ENCODE measurements around the gene PGLYRP2. TPM values are rescaled to one million over a fixed set of nuclear protein-coding genes. Genes with fewer than 3 reads are reported as not detected.
A peak's percentile ranks its signal among the peaks of the same experiment; 100 is the strongest.

PGLYRP2 gene
- total and polyA plus RNA-seq, 4 donors, result 0.10 TPM; not detected in 3

GRCh38 chr19:15427350-15427700, 52.0 kb downstream of the PGLYRP2 start:
- 97 to 98% methylated on average over 25 of the region's 25 CpGs for WGBS, 2 donors
- Histone ChIP-seq H3K9ac (ENCODE audit: insufficient read depth in 1 of 2, low read length in 2 of 2) (no peak overlapping the region), H3K36me3 (ENCODE audit: control insufficient read depth in 4 of 4, insufficient read depth in 4 of 4, low read length in 4 of 4) (peaks cover 11 to 67% (median 42%) of the 10 kb centered on the region in 4 donors), H3K27ac (ENCODE audit: low read depth in 1 of 2, low read length in 1 of 2) (no peak overlapping the region), H3K4me3 (no peak overlapping the region), H3K4me1 (ENCODE audit: control insufficient read depth in 5 of 5, insufficient read depth in 5 of 5, low read length in 5 of 5) (peaks cover 2 to 27% (median 13%) of the 10 kb centered on the region in 5 donors), H3K27me3 (ENCODE audit: control insufficient read depth in 3 of 3, insufficient read depth in 3 of 3, low read length in 2 of 3) (no peaks in the 10 kb centered on the region), H3K9me3 (ENCODE audit: control insufficient read depth in 4 of 4, insufficient read depth in 3 of 4, low read length in 3 of 4) (peaks cover 0 to 2% (median 0%) of the 10 kb centered on the region in 4 donors)
- ATAC-seq (ENCODE audit: insufficient read depth, low FRiP score), result no peak
- no peak for DNase-seq
- TF ChIP-seq, protein P1, sequence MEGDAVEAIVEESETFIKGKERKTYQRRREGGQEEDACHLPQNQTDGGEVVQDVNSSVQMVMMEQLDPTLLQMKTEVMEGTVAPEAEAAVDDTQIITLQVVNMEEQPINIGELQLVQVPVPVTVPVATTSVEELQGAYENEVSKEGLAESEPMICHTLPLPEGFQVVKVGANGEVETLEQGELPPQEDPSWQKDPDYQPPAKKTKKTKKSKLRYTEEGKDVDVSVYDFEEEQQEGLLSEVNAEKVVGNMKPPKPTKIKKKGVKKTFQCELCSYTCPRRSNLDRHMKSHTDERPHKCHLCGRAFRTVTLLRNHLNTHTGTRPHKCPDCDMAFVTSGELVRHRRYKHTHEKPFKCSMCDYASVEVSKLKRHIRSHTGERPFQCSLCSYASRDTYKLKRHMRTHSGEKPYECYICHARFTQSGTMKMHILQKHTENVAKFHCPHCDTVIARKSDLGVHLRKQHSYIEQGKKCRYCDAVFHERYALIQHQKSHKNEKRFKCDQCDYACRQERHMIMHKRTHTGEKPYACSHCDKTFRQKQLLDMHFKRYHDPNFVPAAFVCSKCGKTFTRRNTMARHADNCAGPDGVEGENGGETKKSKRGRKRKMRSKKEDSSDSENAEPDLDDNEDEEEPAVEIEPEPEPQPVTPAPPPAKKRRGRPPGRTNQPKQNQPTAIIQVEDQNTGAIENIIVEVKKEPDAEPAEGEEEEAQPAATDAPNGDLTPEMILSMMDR (IDR thresholded peaks at IDR 0.05; ENCODE audit: control extremely low read depth, extremely low read depth), result no peak

DNA sequence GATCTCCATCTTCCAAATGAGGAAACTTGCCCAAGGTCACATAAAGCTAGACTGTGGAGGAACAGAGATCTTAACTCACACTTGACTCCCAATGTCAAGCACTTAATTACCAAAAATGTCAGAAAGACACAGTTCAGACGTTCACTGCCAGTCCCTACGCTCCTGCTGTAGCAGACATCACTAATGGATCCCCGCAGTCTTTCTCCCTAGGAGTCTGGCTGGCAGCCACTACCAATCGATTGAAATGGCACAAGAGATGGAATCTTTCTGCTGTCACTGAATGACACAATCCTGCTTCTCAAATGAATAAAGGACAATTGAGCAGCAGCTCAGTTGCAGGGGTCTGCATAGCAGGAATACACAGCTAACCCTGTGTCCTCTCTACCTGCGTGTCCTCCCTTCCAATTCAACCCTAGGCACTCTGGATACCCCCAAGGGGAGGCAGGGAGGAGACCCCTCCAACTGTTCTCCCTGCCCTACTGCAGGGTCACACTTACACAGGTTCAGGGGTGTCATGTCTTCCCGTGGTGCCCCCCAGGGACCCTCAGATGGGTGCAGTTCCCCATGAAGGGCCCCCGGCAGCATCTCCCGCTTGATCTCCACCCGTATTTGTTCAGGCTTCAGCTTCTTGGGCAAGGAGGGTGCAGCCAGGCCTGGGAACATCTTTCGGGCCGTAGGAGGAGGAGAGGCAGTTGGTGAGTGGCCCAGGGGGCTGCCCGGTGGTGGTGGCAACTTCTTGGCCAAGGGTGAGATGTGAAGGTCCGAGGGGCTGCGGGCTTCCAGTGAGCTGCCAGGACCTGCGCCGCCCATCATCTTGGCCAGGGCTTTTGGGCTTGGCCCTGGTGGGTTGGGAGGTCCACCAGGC, 52.6 kb downstream of the PGLYRP2 start:
- peaks cover 0 to 2% (median 0%) of the 10 kb centered on the region in 4 donors for H3K9me3 ChIP-seq (ENCODE audit: control insufficient read depth in 4 of 4, insufficient read depth in 3 of 4, low read length in 3 of 4)
- H3K27ac ChIP-seq (ENCODE audit: low read depth in 1 of 2, low read length in 1 of 2), result no peak overlapping the region
- 88 to 92% methylated on average over 16 of the region's 16 CpGs for WGBS, 2 donors
- no peak for ATAC-seq (ENCODE audit: insufficient read depth, low FRiP score)
- TF ChIP-seq, protein P1 (IDR thresholded peaks at IDR 0.05; ENCODE audit: control extremely low read depth, extremely low read depth), result no peak
- H3K27me3 ChIP-seq (ENCODE audit: control insufficient read depth in 3 of 3, insufficient read depth in 3 of 3, low read length in 2 of 3), result no peaks in the 10 kb centered on the region
- peak in 1 of 3 donors; percentile 7 for DNase-seq
- H3K4me1 ChIP-seq (ENCODE audit: control insufficient read depth in 5 of 5, insufficient read depth in 5 of 5, low read length in 5 of 5), result peaks cover 3 to 32% (median 13%) of the 10 kb centered on the region in 5 donors
- H3K9ac ChIP-seq (ENCODE audit: insufficient read depth in 1 of 2, low read length in 2 of 2), result no peak overlapping the region
- H3K36me3 ChIP-seq (ENCODE audit: control insufficient read depth in 4 of 4, insufficient read depth in 4 of 4, low read length in 4 of 4), result peaks cover 12 to 70% (median 42%) of the 10 kb centered on the region in 4 donors
- H3K4me3 ChIP-seq, result no peak overlapping the region

- Histone ChIP-seq H3K4me3 (no peak overlapping the region), H3K27ac (ENCODE audit: low read depth in 1 of 2, low read length in 1 of 2) (no peak overlapping the region), H3K36me3 (ENCODE audit: control insufficient read depth in 4 of 4, insufficient read depth in 4 of 4, low read length in 4 of 4) (peaks cover 12 to 70% (median 42%) of the 10 kb centered on the region in 4 donors), H3K9me3 (ENCODE audit: control insufficient read depth in 4 of 4, insufficient read depth in 3 of 4, low read length in 3 of 4) (peaks cover 0 to 2% (median 0%) of the 10 kb centered on the region in 4 donors), H3K9ac (ENCODE audit: insufficient read depth in 1 of 2, low read length in 2 of 2) (no peak overlapping the region), H3K4me1 (ENCODE audit: control insufficient read depth in 5 of 5, insufficient read depth in 5 of 5, low read length in 5 of 5) (peaks cover 3 to 32% (median 12%) of the 10 kb centered on the region in 5 donors), H3K27me3 (ENCODE audit: control insufficient read depth in 3 of 3, insufficient read depth in 3 of 3, low read length in 2 of 3) (no peaks in the 10 kb centered on the region)
- DNase-seq (no peak), ATAC-seq (ENCODE audit: insufficient read depth, low FRiP score) (no peak)
- 95 to 97% methylated on average over 30 to 36 of the region's 36 CpGs for whole genome bisulfite sequencing, 2 donors
- TF ChIP-seq, protein P1 (IDR thresholded peaks at IDR 0.05; ENCODE audit: control extremely low read depth, extremely low read depth), result no peak
Measured at GRCh38 chr19:15425321-15425950, 53.9 kb downstream of the PGLYRP2 start.

Data from lung (tissue), 12 donors.